H54 (cell line): ENCODE data around the gene BCL2L15.

Experiments used
- DNase-seq: peaks from one replicate; pipeline ENCODE4 v3.0.0; 2011; ENCODE audit warnings: low spot score, mixed read lengths; ENCODE audit not compliant: insufficient read length
- FAIRE-seq: peaks from 3 replicates; lab custom pipeline; 2011; peaks lifted over from hg19 to GRCh38; lab: Jason Lieb, UNC
- POLR2A ChIP-seq: IDR thresholded peaks from 2 replicates; pipeline ENCODE4 v1.6.1; 2011; ENCODE audit warnings: low read depth, mild to moderate bottlenecking, low read length

Gene BCL2L15

GRCh38 chr1:113918243-113918642 lies 30.9 kb upstream of the BCL2L15 start:
- TF ChIP-seq POLR2A = no peak
- FAIRE-seq (no peak), DNase-seq (no peak)

GRCh38 chr1:113917400-113918082 lies 30.2 kb upstream of the BCL2L15 start:
- FAIRE-seq = no peak
- DNase-seq = no peak
- TF ChIP-seq POLR2A = no peak

GRCh38 chr1:113916974-113917373 lies 29.6 kb upstream of the BCL2L15 start:
- no peak for FAIRE-seq
- TF ChIP-seq POLR2A = no peak
- no peak for DNase-seq

GRCh38 chr1:113913887-113914664 lies 26.7 kb upstream of the BCL2L15 start:
- no peak for DNase-seq
- FAIRE-seq = no peak
- TF ChIP-seq POLR2A = no peak

GRCh38 chr1:113913312-113913668 lies 25.9 kb upstream of the BCL2L15 start:
- TF ChIP-seq POLR2A = no peak
- no peak for FAIRE-seq
- DNase-seq = no peak

GRCh38 chr1:113912594-113913311 lies 25.4 kb upstream of the BCL2L15 start:
- DNase-seq (no peak), FAIRE-seq (no peak)
- no peak for TF ChIP-seq POLR2A

GRCh38 chr1:113905435-113905861 lies 18.1 kb upstream of the BCL2L15 start:
- DNase-seq (no peak), FAIRE-seq (no peak)
- TF ChIP-seq POLR2A = no peak

GRCh38 chr1:113904674-113905434 lies 17.5 kb upstream of the BCL2L15 start, which contains the start of the genes AP4B1 and DCLRE1B:
AP4B1 (minus strand) TSS chr1:113904799; CDS start chr1:113904717, 82 bp downstream.
DCLRE1B (plus strand) TSS chr1:113905326; CDS start chr1:113905587, 261 bp downstream.
- DNase-seq (peak; percentile 93), FAIRE-seq (peak; percentile 91)
- TF ChIP-seq POLR2A = peak; percentile 84

- no peak for FAIRE-seq
- DNase-seq = no peak
- TF ChIP-seq POLR2A = no peak
These were observed 16.9 kb upstream of the BCL2L15 start for GRCh38 chr1:113904293-113904673.

GRCh38 chr1:113903501-113904292 lies 16.3 kb upstream of the BCL2L15 start:
- no peak for FAIRE-seq
- no peak for DNase-seq
- no peak for TF ChIP-seq POLR2A

- FAIRE-seq = no peak
- no peak for DNase-seq
- TF ChIP-seq POLR2A = no peak
These were observed 13.8 kb upstream of the BCL2L15 start for GRCh38 chr1:113901191-113901590.

GRCh38 chr1:113899111-113899510 lies 11.7 kb upstream of the BCL2L15 start:
- no peak for TF ChIP-seq POLR2A
- no peak for FAIRE-seq
- DNase-seq = no peak

- no peak for TF ChIP-seq POLR2A
- DNase-seq (no peak), FAIRE-seq (no peak)
These were observed 10.9 kb upstream of the BCL2L15 start for GRCh38 chr1:113898241-113898814.
